ENCODE measurements around the gene DCTN2.

GRCh38 chr12:57512665-57513064 lies 34.3 kb downstream of the DCTN2 start:
- no peak for TF ChIP-seq CTCF (conservative IDR thresholded peaks at IDR 0.05; ENCODE audit: low read depth, low read length)
- TF ChIP-seq EZH2 (IDR thresholded peaks at IDR 0.05; ENCODE audit: borderline replicate concordance, low read depth, low read length, poor library complexity, severe bottlenecking) = no peak

Data from A673 (cell line).